Stimulated activated naive B cell treated with anti-CD40 and anti-IgM and Interleukin-4, amounts not matched to agents 10 μg/mL and 1 μg/mL and 100 μg/mL, for 72 hours (primary cell): Measurements from ENCODE around the gene PTH2.
"Not testable (repeated sequence)": the region's sequence is repeated elsewhere in the genome, so short reads cannot be mapped to it uniquely, and the experiment has no call there.

ENCODE experiments used
- ATAC-seq, 2 donors: fragments of 150-1000 bp; cut with Tn5 transposase; replicated peaks; 2 replicates each; pipeline ENCODE4 v1.10.0; 2021; ENCODE audit warnings: moderate library complexity in 1 of 2
- DNase-seq: peaks from one replicate; pipeline ENCODE4 v3.0.0; 2021
- H3K27ac Mint-ChIP-seq: one replicate; pipeline ENCODE4 v1.8.0; 2022; ENCODE audit warnings: mild to moderate bottlenecking, mixed read lengths
- H3K27me3 Mint-ChIP-seq, 2 donors: one replicate each; pipeline ENCODE4 v1.8.0; 2022; ENCODE audit warnings: mixed read lengths in 2 of 2
- H3K36me3 Mint-ChIP-seq, 2 donors: one replicate each; pipeline ENCODE4 v1.8.0; 2022; ENCODE audit warnings: mixed read lengths in 2 of 2, mild to moderate bottlenecking in 1 of 2
- H3K4me1 Mint-ChIP-seq, 2 donors: one replicate each; pipeline ENCODE4 v1.8.0; 2022; ENCODE audit warnings: mixed read lengths in 2 of 2, mild to moderate bottlenecking in 1 of 2
- H3K4me3 Mint-ChIP-seq, 2 donors: one replicate each; pipeline ENCODE4 v1.8.0; 2022; ENCODE audit warnings: mild to moderate bottlenecking in 2 of 2, mixed read lengths in 2 of 2, moderate library complexity in 1 of 2
- H3K9me3 Mint-ChIP-seq, 2 donors: one replicate each; pipeline ENCODE4 v1.8.0; 2022; ENCODE audit warnings: mixed read lengths in 2 of 2, mild to moderate bottlenecking in 1 of 2

The PTH2 gene

DNA sequence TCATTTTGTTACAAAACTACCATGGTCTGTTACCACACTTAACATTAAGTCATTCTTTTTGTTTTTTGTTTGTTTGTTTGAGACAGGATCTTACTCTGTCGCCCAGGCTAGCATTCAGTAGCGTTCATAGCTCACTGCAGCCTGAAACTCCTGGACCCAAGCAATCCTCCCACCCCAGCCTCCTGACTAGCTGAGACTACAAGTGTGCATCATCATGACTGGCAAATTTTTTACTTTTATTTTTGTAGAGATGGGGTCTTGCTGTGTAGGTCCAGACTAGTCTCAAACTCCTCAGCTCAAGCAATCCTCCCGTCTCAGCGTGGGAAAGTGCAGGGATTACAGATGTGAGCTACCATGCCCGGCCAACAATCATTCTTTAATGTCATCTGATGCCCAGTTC is 33.1 kb upstream of the PTH2 start:
- no peak for DNase-seq
- no peaks in the 10 kb centered on the region for H3K27me3 Mint-ChIP-seq
- no peak overlapping the region for H3K4me3 Mint-ChIP-seq
- peak overlapping the region; percentile 25 for H3K27ac Mint-ChIP-seq
- ATAC-seq = no peak
- H3K9me3 Mint-ChIP-seq = no peaks in the 10 kb centered on the region
- H3K4me1 Mint-ChIP-seq = peaks cover 15 to 52% of the 10 kb centered on the region in 2 donors
- H3K36me3 Mint-ChIP-seq = peaks cover 33 to 42% of the 10 kb centered on the region in 2 donors

DNA sequence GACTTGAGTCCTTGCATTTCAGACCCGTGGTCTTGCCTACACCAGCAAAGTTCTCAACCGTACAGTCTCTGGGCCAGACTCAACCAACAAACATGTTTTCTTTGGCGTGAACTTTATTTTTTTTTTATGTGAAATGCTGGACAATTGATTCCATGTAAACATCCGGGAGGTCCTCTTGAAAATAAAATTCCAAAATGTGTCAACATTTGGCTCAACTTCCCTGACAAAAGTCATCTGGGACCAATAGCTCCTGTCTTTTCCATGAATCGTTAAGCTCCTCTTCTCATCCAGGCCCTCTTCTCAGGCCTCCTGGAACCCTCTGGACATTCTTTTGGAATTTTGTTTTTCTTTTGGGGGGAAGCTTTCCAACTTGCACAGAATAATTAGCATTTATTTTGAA is 32.5 kb upstream of the PTH2 start:
- Mint-ChIP-seq H3K9me3 (no peaks in the 10 kb centered on the region), H3K4me1 (peaks cover 17 to 57% of the 10 kb centered on the region in 2 donors)
- ATAC-seq = no peak

DNA sequence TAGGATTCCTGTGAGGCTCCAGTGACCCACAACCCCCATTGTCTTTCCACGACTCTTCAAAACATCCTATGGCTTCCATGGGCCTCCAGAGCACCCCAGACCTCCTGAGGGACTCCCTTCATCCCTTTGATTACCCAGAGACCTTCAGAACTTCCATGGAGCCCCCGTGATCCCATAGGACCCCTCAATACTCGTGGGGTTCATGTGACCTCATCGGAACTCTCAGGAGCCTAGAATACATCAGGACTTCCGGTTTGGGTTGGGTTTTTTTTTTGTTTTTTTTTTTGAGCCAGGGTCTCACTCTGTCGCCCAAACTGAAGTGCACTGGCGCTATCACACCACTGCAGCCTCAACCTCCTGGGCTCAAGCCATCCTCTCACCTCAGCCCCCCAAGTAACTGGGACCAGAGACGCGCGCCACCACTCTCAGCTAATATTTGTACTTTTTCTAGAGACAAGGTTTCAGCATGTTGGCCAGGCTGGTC is 30.6 kb upstream of the PTH2 start:
- Mint-ChIP-seq H3K27ac (peak overlapping the region; percentile 100), H3K36me3 (peaks cover 33 to 46% of the 10 kb centered on the region in 2 donors), H3K4me1 (peaks cover 26 to 65% of the 10 kb centered on the region in 2 donors), H3K27me3 (no peaks in the 10 kb centered on the region), H3K4me3 (peak overlapping the region; percentile 90 to 100), H3K9me3 (no peaks in the 10 kb centered on the region)
- DNase-seq = peak; percentile 32
- ATAC-seq = peak; percentile 5 to 10

More for the DNA sequence above, 32.5 kb upstream of the PTH2 start:
- DNase-seq = no peak
- H3K27me3 Mint-ChIP-seq = no peaks in the 10 kb centered on the region
- peaks cover 32 to 44% of the 10 kb centered on the region in 2 donors for H3K36me3 Mint-ChIP-seq
- H3K27ac Mint-ChIP-seq = no peak overlapping the region
- no peak overlapping the region for H3K4me3 Mint-ChIP-seq

DNA sequence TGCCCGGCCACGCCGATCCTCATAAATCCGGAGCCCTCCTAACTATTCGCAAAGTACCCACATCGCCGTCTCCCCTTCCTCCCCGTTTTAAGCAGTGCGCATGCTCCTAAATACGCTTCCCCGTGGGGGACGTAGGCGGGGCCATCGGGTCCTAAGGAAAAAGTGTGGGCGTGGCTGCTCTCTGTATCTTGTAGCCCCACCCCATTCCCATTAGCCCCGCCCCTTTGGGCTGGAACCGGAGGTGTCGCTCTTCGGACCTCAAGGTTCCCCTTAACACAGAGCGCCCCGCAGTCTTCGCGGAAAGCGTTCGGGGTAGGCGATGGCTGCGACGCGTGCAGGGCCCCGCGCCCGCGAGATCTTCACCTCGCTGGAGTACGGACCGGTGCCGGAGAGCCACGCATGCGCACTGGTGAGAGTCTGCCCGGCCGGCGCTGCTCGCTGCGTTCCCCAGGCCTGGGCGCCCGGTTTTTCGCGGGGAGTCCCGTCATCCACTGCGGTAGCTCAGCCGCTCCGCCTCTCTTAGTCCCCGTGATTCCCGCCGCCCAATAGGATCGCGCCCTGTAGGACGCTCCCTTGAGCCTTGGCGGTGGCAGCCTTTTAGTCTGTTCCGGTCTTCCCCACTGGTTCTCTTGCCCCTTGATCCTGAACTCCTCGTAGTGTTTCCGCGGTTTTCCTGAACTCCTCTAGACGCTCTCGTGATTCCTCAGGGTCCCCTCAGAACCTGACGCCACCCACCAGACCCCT is 29.9 kb upstream of the PTH2 start, which contains the start of gene ALDH16A1:
Gene ALDH16A1, plus strand, starts transcription at position 213 of the 744 bp plus-strand sequence. Its CDS starts 107 bp downstream, at position 320.
- Mint-ChIP-seq H3K27me3 (no peaks in the 10 kb centered on the region), H3K9me3 (no peaks in the 10 kb centered on the region), H3K36me3 (peaks cover 39 to 52% of the 10 kb centered on the region in 2 donors), H3K4me1 (peaks cover 31 to 71% of the 10 kb centered on the region in 2 donors), H3K4me3 (peak within 1 kb of the TSS; percentile 90 to 100), H3K27ac (peak within 1 kb of the TSS; percentile 100)
- DNase-seq = peak; percentile 98
- peak; percentile 87 to 89 for ATAC-seq

- Mint-ChIP-seq H3K4me1 (peaks cover 32 to 71% of the 10 kb centered on the region in 2 donors), H3K27ac (peak within 1 kb of the TSS; percentile 100), H3K4me3 (peak within 1 kb of the TSS; percentile 90 to 100), H3K9me3 (no peaks in the 10 kb centered on the region), H3K27me3 (no peaks in the 10 kb centered on the region), H3K36me3 (peaks cover 43 to 56% of the 10 kb centered on the region in 2 donors)
- peak; percentile 95 for DNase-seq
- peak; percentile 77 to 78 for ATAC-seq
Measured at GRCh38 chr19:49451430-49452181, 28.4 kb upstream of the PTH2 start, which contains the start of gene PIH1D1. PIH1D1 (minus strand) TSS chr19:49451814; CDS start chr19:49451574, 240 bp downstream.

DNA sequence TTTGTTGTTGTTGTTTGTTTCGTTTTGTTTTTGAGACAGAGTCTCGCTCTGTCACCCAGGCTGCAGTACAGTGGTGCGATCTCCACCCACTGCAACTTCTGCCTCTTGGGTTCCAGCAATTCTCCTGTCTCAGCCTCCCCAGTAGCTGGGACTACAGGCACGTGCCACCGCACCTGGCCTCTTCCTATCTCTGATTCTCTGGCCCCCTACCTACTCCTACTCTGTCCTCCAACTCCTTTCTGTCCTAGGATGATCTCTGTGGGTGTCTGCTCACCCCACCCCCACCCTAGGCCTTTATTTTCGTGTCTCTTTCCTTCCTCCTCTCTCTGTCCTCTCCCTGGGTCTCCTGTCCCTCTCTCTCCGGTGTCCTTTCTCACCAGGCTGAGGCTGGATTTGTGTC is 27.2 kb upstream of the PTH2 start:
- DNase-seq (no peak), ATAC-seq (no peak)
- H3K9me3 Mint-ChIP-seq = no peaks in the 10 kb centered on the region
- peaks cover 31 to 64% of the 10 kb centered on the region in 2 donors for H3K4me1 Mint-ChIP-seq
- H3K27me3 Mint-ChIP-seq = no peaks in the 10 kb centered on the region
- peaks cover 39 to 58% of the 10 kb centered on the region in 2 donors for H3K36me3 Mint-ChIP-seq
- peak overlapping the region; percentile 90 to 100 for H3K4me3 Mint-ChIP-seq
- H3K27ac Mint-ChIP-seq = no peak overlapping the region

- no peak for ATAC-seq
- peak overlapping the region; percentile 3 for H3K27ac Mint-ChIP-seq
- peak overlapping the region in 1 of 2 donors; percentile 27 for H3K4me3 Mint-ChIP-seq
- no peaks in the 10 kb centered on the region for H3K9me3 Mint-ChIP-seq
- H3K36me3 Mint-ChIP-seq = peaks cover 38 to 58% of the 10 kb centered on the region in 2 donors
- H3K4me1 Mint-ChIP-seq = peaks cover 35 to 63% of the 10 kb centered on the region in 2 donors
- no peaks in the 10 kb centered on the region for H3K27me3 Mint-ChIP-seq
- DNase-seq = no peak
Measured at GRCh38 chr19:49448432-49448786, 25.2 kb upstream of the PTH2 start.

GRCh38 chr19:49447485-49448431 is 24.5 kb upstream of the PTH2 start:
- no peak for ATAC-seq
- Mint-ChIP-seq H3K27ac (peak overlapping the region; percentile 37), H3K4me1 (peaks cover 32 to 62% of the 10 kb centered on the region in 2 donors), H3K27me3 (peaks cover 2% of the 10 kb centered on the region in 2 donors), H3K9me3 (no peaks in the 10 kb centered on the region), H3K4me3 (no peak overlapping the region), H3K36me3 (peaks cover 36 to 55% of the 10 kb centered on the region in 2 donors)
- DNase-seq = no peak

- Mint-ChIP-seq H3K36me3 (peaks cover 37 to 49% of the 10 kb centered on the region in 2 donors), H3K9me3 (no peaks in the 10 kb centered on the region), H3K27me3 (peaks cover 16 to 17% of the 10 kb centered on the region in 2 donors), H3K4me3 (no peak overlapping the region), H3K4me1 (peaks cover 37 to 62% of the 10 kb centered on the region in 2 donors), H3K27ac (no peak overlapping the region)
- no peak for ATAC-seq
- DNase-seq = no peak
Measured at GRCh38 chr19:49445997-49446396, 22.8 kb upstream of the PTH2 start.

GRCh38 chr19:49444100-49444700 is 21.0 kb upstream of the PTH2 start:
- ATAC-seq, DNase-seq, H3K9me3 Mint-ChIP-seq: not testable (repeated sequence)
- peak overlapping the region; percentile 65 for H3K27ac Mint-ChIP-seq
- H3K4me1 Mint-ChIP-seq = peaks cover 31 to 51% of the 10 kb centered on the region in 2 donors
- H3K4me3 Mint-ChIP-seq = peak overlapping the region; percentile 84 to 88
- H3K27me3 Mint-ChIP-seq = peaks cover 34 to 35% of the 10 kb centered on the region in 2 donors
- peaks cover 29 to 34% of the 10 kb centered on the region in 2 donors for H3K36me3 Mint-ChIP-seq

DNA sequence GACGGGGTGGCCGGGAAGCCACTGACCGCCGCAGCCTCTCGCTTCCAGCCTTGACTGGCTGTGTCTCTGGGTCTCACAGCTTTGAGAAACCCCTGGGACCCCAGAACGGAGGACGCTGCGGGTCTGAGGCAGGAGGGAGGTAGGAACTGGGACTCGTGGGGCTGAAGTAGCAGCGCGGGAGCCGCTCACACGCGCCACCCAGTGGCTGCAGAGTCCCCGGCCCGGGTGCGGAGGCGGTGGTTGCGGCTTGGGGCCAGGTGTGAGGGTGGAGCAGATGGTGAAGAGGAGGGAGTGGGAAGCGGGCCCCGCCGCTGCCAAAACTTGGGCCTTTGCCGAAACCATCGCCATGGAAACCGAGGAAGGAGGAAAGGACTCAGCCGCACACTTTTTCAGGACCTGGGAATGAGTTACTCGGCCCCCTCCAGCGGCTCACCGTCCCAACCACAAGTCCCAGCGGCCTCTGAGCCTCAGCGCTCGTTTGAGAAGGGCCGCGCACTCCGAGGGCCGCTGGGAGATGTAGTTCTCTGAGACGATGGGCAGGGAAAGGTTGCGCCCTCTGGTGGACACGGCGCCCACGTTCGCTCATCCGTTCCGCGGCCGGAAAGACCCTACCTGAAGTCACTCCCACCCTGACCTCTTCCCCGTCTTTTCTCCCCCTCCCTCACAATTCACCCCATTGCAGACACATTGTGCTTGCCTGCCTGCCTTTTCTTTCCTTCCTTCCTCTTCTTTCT is 20.3 kb upstream of the PTH2 start:
- peaks cover 40 to 42% of the 10 kb centered on the region in 2 donors for H3K27me3 Mint-ChIP-seq
- H3K4me1 Mint-ChIP-seq = peaks cover 28 to 45% of the 10 kb centered on the region in 2 donors
- DNase-seq (peak; percentile 90), ATAC-seq (peak; percentile 92 to 93)
- peak overlapping the region; percentile 84 to 88 for H3K4me3 Mint-ChIP-seq
- peak overlapping the region; percentile 92 for H3K27ac Mint-ChIP-seq
- H3K9me3 Mint-ChIP-seq = no peaks in the 10 kb centered on the region
- H3K36me3 Mint-ChIP-seq = peaks cover 23 to 28% of the 10 kb centered on the region in 2 donors

DNA sequence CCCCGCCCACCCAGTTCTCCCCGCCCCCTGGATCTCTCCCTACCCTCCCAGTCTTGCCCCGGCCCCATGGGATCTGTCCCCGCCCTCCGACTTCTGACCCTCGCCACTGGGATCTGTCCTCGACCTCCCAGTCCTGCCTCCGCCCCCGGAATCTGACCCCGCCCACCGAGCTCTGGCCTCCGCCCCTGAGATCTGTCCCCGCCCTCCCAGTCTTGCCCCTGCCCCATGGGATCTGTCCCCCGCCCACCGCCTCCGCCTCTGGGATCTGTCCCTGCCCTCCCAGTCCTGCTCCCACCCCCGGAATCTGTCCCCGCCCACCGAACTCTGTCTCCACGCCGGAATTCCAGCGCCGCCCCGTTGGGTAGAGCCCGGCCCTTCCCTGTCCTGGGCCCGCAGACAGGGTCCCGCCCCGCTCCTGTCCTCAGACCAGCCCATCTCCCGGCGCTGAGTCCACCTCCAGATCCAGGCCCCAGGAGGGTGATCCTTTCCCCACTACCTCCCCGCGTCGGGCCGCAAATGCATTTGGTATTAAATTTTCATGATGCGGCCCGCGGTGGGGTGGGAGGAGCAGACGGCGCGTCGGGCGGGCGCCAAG is 19.6 kb upstream of the PTH2 start:
- Mint-ChIP-seq H3K4me3 (peak overlapping the region; percentile 84 to 88), H3K4me1 (peaks cover 24 to 38% of the 10 kb centered on the region in 2 donors), H3K27me3 (peaks cover 47 to 49% of the 10 kb centered on the region in 2 donors)

More for the DNA sequence above, 19.6 kb upstream of the PTH2 start:
- ATAC-seq (peak; percentile 44 to 45), DNase-seq (peak; percentile 58)
- H3K9me3 Mint-ChIP-seq = no peaks in the 10 kb centered on the region
- H3K27ac Mint-ChIP-seq = peak overlapping the region; percentile 92
- H3K36me3 Mint-ChIP-seq = peaks cover 18 to 21% of the 10 kb centered on the region in 2 donors
